GM19238 (cell line): ENCODE results near the gene PPARG.

Source experiments
- DNase-seq: peaks from one replicate; pipeline ENCODE4 v3.0.0; 2011; ENCODE audit warnings: low spot score; ENCODE audit not compliant: insufficient read length

PPARG gene

GRCh38 chr3:12342151-12342550 is 53.3 kb downstream of the PPARG start:
- DNase-seq, result no peak

- no peak for DNase-seq
Measured at GRCh38 chr3:12343047-12343501, 54.2 kb downstream of the PPARG start.

- DNase-seq, result no peak
Measured at GRCh38 chr3:12345141-12345561, 56.3 kb downstream of the PPARG start.

- no peak for DNase-seq
Measured at GRCh38 chr3:12345584-12346494, 57.0 kb downstream of the PPARG start.

- no peak for DNase-seq
Measured at GRCh38 chr3:12347301-12347700, 58.4 kb downstream of the PPARG start.

- no peak for DNase-seq
Measured at GRCh38 chr3:12349895-12350811, 61.3 kb downstream of the PPARG start.

- DNase-seq, result no peak
Measured at GRCh38 chr3:12351145-12351544, 62.3 kb downstream of the PPARG start.

GRCh38 chr3:12352253-12352652 is 63.4 kb downstream of the PPARG start:
- no peak for DNase-seq

GRCh38 chr3:12352755-12353154 is 63.9 kb downstream of the PPARG start:
- DNase-seq, result no peak

- no peak for DNase-seq
Measured at GRCh38 chr3:12353796-12354525, 65.1 kb downstream of the PPARG start.

- no peak for DNase-seq
Measured at GRCh38 chr3:12356175-12356574, 67.3 kb downstream of the PPARG start.

- DNase-seq, result no peak
Measured at GRCh38 chr3:12356996-12357395, 68.1 kb downstream of the PPARG start.

GRCh38 chr3:12357456-12357855 is 68.6 kb downstream of the PPARG start:
- no peak for DNase-seq

GRCh38 chr3:12363397-12364195 is 74.7 kb downstream of the PPARG start:
- no peak for DNase-seq

- DNase-seq, result no peak
Measured at GRCh38 chr3:12367346-12367745, 78.5 kb downstream of the PPARG start.

- no peak for DNase-seq
Measured at GRCh38 chr3:12369029-12369428, 80.2 kb downstream of the PPARG start.

GRCh38 chr3:12369598-12369997 is 80.7 kb downstream of the PPARG start:
- DNase-seq, result no peak

GRCh38 chr3:12370758-12371157 is 81.9 kb downstream of the PPARG start:
- no peak for DNase-seq

- no peak for DNase-seq
Measured at GRCh38 chr3:12371525-12372140, 82.8 kb downstream of the PPARG start.

GRCh38 chr3:12372741-12373280 is 83.9 kb downstream of the PPARG start:
- no peak for DNase-seq
